ENCODE results near the gene KLHDC7B. TPM values are rescaled to one million over a fixed set of nuclear protein-coding genes. Genes with fewer than 3 reads are reported as not detected.

The KLHDC7B gene
- total RNA-seq, 1 donor from 2014 or later: not detected

DNA sequence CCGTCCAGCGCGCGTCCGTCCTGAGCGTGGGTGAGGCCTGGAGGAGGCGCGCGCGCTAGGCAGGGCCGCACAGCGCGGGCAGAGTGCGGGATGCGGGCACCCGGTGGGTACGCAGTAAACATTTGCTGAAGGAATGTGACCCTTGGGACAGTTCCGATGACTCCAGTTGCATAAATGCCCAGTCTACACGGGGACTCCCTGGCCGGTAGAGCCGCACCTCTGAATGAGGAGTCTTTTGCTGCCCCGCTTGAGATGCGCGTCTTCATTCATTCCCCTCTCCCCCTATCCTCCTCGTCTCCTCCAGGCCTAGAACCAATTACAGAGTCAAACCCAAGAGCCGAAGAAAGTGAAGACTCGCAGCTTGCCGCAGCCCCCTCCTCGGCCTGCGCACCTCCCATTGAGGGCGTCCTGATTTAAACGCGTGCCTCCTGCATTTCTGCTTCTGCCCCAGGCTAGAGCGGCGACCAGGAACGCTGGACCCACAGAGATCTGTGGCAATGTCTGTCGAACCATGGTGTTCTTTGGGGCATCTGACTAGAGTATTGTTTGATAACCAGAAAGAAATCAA is 37.7 kb downstream of the KLHDC7B start:
- H3K27me3 ChIP-seq (ENCODE audit: control insufficient read depth in 3 of 3, insufficient read depth in 3 of 3, low read length in 3 of 3): no peaks in the 10 kb centered on the region

DNA sequence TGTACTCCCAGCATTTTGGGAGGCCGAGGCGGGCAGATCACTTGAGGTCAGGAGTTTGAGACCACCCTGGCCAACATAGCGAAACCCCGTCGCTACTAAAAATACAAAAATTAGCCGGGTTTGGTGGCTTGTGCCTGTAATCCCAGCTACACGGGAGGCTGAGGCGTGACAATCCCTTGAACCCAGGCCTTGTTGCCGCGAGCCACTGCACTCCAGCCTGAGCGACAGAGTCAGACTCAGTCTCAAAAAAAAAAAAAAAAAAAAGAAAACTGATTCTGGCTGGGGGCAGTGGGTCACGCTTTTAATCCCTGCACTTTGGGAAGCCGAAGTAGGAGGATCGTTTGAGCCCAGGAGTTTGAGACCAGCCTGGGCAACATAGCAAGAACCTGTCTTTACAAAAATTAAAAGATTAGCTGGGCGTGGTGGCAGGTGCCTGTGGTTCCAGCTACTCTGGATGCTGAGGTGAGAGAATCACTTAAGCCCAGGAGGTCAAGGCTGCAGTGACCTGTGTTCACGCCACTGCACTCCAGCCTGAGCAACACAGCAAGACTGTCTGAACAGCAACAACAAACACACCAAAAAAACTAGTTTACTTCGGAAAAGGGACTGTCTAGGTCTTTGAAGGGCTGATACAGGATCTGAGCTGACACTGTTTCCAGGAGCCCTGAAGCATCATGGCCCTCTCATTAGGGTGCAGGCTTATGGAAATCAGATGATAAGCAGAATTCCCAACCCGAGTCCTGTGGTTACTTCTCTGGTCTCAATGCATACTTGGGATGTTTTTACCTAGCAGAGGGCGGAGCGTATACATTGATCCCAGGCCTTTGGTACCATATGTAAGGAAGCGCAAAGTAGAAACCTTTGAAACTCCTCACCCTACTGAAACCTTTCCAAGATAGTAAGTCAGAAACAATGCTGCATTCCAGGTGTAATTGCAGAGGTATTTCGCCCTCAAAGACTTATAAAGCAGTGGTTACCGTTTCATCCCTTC is 38.7 kb downstream of the KLHDC7B start:
- H3K4me1 ChIP-seq (ENCODE audit: control insufficient read depth in 3 of 3, insufficient read depth in 3 of 3, low read length in 3 of 3): peaks cover 19 to 35% (median 29%) of the 10 kb centered on the region in 3 donors
- no peak overlapping the region for H3K4me3 ChIP-seq (ENCODE audit: low read length in 3 of 3)
- peak overlapping the region in 1 of 3 donors; percentile 79 for H3K9ac ChIP-seq (ENCODE audit: low read depth in 1 of 3, low read length in 3 of 3)
- H3K36me3 ChIP-seq (ENCODE audit: control insufficient read depth in 3 of 3, insufficient read depth in 3 of 3, low read length in 3 of 3): peaks cover under 1 to 17% (median 13%) of the 10 kb centered on the region in 3 donors
- no peaks in the 10 kb centered on the region for H3K27me3 ChIP-seq (ENCODE audit: control insufficient read depth in 3 of 3, insufficient read depth in 3 of 3, low read length in 3 of 3)
- H3K9me3 ChIP-seq (ENCODE audit: control insufficient read depth in 3 of 3, low read length in 3 of 3): no peaks in the 10 kb centered on the region
- H3K27ac ChIP-seq (ENCODE audit: low read depth, low read length): no peak overlapping the region

More for the DNA sequence above, 37.7 kb downstream of the KLHDC7B start:
- peak overlapping the region; percentile 79 to 86 (median 85) for H3K9ac ChIP-seq (ENCODE audit: low read depth in 1 of 3, low read length in 3 of 3)
- H3K36me3 ChIP-seq (ENCODE audit: control insufficient read depth in 3 of 3, insufficient read depth in 3 of 3, low read length in 3 of 3): peaks cover 3 to 21% (median 13%) of the 10 kb centered on the region in 3 donors
- H3K4me1 ChIP-seq (ENCODE audit: control insufficient read depth in 3 of 3, insufficient read depth in 3 of 3, low read length in 3 of 3): peaks cover 29 to 45% (median 40%) of the 10 kb centered on the region in 3 donors
- H3K4me3 ChIP-seq (ENCODE audit: low read length in 3 of 3): peak overlapping the region; percentile 85 to 88 (median 87)
- no peaks in the 10 kb centered on the region for H3K9me3 ChIP-seq (ENCODE audit: control insufficient read depth in 3 of 3, low read length in 3 of 3)
- peak overlapping the region; percentile 98 for H3K27ac ChIP-seq (ENCODE audit: low read depth, low read length)

- no peak overlapping the region for H3K4me3 ChIP-seq (ENCODE audit: low read length in 3 of 3)
- H3K36me3 ChIP-seq (ENCODE audit: control insufficient read depth in 3 of 3, insufficient read depth in 3 of 3, low read length in 3 of 3): peaks cover 0 to 10% (median 8%) of the 10 kb centered on the region in 3 donors
- no peaks in the 10 kb centered on the region for H3K9me3 ChIP-seq (ENCODE audit: control insufficient read depth in 3 of 3, low read length in 3 of 3)
- H3K9ac ChIP-seq (ENCODE audit: low read depth in 1 of 3, low read length in 3 of 3): no peak overlapping the region
- H3K27me3 ChIP-seq (ENCODE audit: control insufficient read depth in 3 of 3, insufficient read depth in 3 of 3, low read length in 3 of 3): no peaks in the 10 kb centered on the region
- peaks cover 18 to 26% (median 21%) of the 10 kb centered on the region in 3 donors for H3K4me1 ChIP-seq (ENCODE audit: control insufficient read depth in 3 of 3, insufficient read depth in 3 of 3, low read length in 3 of 3)
- no peak overlapping the region for H3K27ac ChIP-seq (ENCODE audit: low read depth, low read length)
Observed at GRCh38 chr22:50585238-50585637, 39.5 kb downstream of the KLHDC7B start.

DNA sequence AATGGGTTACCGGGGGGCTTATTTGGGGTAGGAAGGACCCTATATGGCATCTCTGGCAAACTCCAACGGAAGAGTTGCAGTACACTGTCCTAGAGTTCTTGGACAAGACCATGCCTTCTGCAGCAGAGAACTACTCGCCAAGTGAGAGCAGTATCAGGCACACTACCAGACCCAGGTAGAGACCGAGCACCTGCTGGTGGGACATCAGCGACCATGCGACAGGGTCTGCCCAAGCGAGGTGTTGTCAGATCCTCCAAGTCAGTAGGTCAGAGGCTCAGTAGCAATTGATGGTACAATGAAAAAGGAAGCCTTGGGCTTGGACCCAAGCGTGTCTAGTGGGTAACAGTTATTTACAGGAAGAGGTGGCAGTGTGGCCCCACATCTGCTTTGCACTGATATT is 40.1 kb downstream of the KLHDC7B start:
- Histone ChIP-seq H3K9ac (ENCODE audit: low read depth in 1 of 3, low read length in 3 of 3) (no peak overlapping the region), H3K4me1 (ENCODE audit: control insufficient read depth in 3 of 3, insufficient read depth in 3 of 3, low read length in 3 of 3) (peaks cover 18 to 22% (median 19%) of the 10 kb centered on the region in 3 donors), H3K27ac (ENCODE audit: low read depth, low read length) (no peak overlapping the region), H3K4me3 (ENCODE audit: low read length in 3 of 3) (no peak overlapping the region), H3K9me3 (ENCODE audit: control insufficient read depth in 3 of 3, low read length in 3 of 3) (no peaks in the 10 kb centered on the region), H3K27me3 (ENCODE audit: control insufficient read depth in 3 of 3, insufficient read depth in 3 of 3, low read length in 3 of 3) (no peaks in the 10 kb centered on the region), H3K36me3 (ENCODE audit: control insufficient read depth in 3 of 3, insufficient read depth in 3 of 3, low read length in 3 of 3) (peaks cover 0 to 7% (median 5%) of the 10 kb centered on the region in 3 donors)

- no peaks in the 10 kb centered on the region for H3K9me3 ChIP-seq (ENCODE audit: control insufficient read depth in 3 of 3, low read length in 3 of 3)
- H3K4me1 ChIP-seq (ENCODE audit: control insufficient read depth in 3 of 3, insufficient read depth in 3 of 3, low read length in 3 of 3): peaks cover 13 to 16% (median 15%) of the 10 kb centered on the region in 3 donors
- H3K27ac ChIP-seq (ENCODE audit: low read depth, low read length): no peak overlapping the region
- H3K27me3 ChIP-seq (ENCODE audit: control insufficient read depth in 3 of 3, insufficient read depth in 3 of 3, low read length in 3 of 3): no peaks in the 10 kb centered on the region
- peaks cover 0 to 2% (median under 1%) of the 10 kb centered on the region in 3 donors for H3K36me3 ChIP-seq (ENCODE audit: control insufficient read depth in 3 of 3, insufficient read depth in 3 of 3, low read length in 3 of 3)
- no peak overlapping the region for H3K9ac ChIP-seq (ENCODE audit: low read depth in 1 of 3, low read length in 3 of 3)
- no peak overlapping the region for H3K4me3 ChIP-seq (ENCODE audit: low read length in 3 of 3)
Observed at GRCh38 chr22:50586416-50586815, 40.7 kb downstream of the KLHDC7B start.

GRCh38 chr22:50587407-50587806 is 41.7 kb downstream of the KLHDC7B start:
- H3K27ac ChIP-seq (ENCODE audit: low read depth, low read length): no peak overlapping the region
- no peaks in the 10 kb centered on the region for H3K36me3 ChIP-seq (ENCODE audit: control insufficient read depth in 3 of 3, insufficient read depth in 3 of 3, low read length in 3 of 3)
- no peaks in the 10 kb centered on the region for H3K9me3 ChIP-seq (ENCODE audit: control insufficient read depth in 3 of 3, low read length in 3 of 3)
- no peak overlapping the region for H3K4me3 ChIP-seq (ENCODE audit: low read length in 3 of 3)
- peaks cover 8 to 9% (median 8%) of the 10 kb centered on the region in 3 donors for H3K4me1 ChIP-seq (ENCODE audit: control insufficient read depth in 3 of 3, insufficient read depth in 3 of 3, low read length in 3 of 3)
- H3K27me3 ChIP-seq (ENCODE audit: control insufficient read depth in 3 of 3, insufficient read depth in 3 of 3, low read length in 3 of 3): no peaks in the 10 kb centered on the region
- no peak overlapping the region for H3K9ac ChIP-seq (ENCODE audit: low read depth in 1 of 3, low read length in 3 of 3)

- H3K36me3 ChIP-seq (ENCODE audit: control insufficient read depth in 3 of 3, insufficient read depth in 3 of 3, low read length in 3 of 3): no peaks in the 10 kb centered on the region
Observed at GRCh38 chr22:50595189-50595588, 49.5 kb downstream of the KLHDC7B start.

GRCh38 chr22:50597097-50597496 is 51.4 kb downstream of the KLHDC7B start:
- H3K36me3 ChIP-seq (ENCODE audit: control insufficient read depth in 3 of 3, insufficient read depth in 3 of 3, low read length in 3 of 3): no peaks in the 10 kb centered on the region
- H3K4me3 ChIP-seq (ENCODE audit: low read length in 3 of 3): no peak overlapping the region
- H3K27ac ChIP-seq (ENCODE audit: low read depth, low read length): no peak overlapping the region
- H3K27me3 ChIP-seq (ENCODE audit: control insufficient read depth in 3 of 3, insufficient read depth in 3 of 3, low read length in 3 of 3): peaks cover 18 to 27% (median 19%) of the 10 kb centered on the region in 3 donors
- no peaks in the 10 kb centered on the region for H3K9me3 ChIP-seq (ENCODE audit: control insufficient read depth in 3 of 3, low read length in 3 of 3)
- H3K9ac ChIP-seq (ENCODE audit: low read depth in 1 of 3, low read length in 3 of 3): no peak overlapping the region
- peaks cover 0 to 2% (median 0%) of the 10 kb centered on the region in 3 donors for H3K4me1 ChIP-seq (ENCODE audit: control insufficient read depth in 3 of 3, insufficient read depth in 3 of 3, low read length in 3 of 3)

More at GRCh38 chr22:50595189-50595588, 49.5 kb downstream of the KLHDC7B start:
- Histone ChIP-seq H3K4me3 (ENCODE audit: low read length in 3 of 3) (no peak overlapping the region), H3K27ac (ENCODE audit: low read depth, low read length) (no peak overlapping the region), H3K9me3 (ENCODE audit: control insufficient read depth in 3 of 3, low read length in 3 of 3) (no peaks in the 10 kb centered on the region), H3K9ac (ENCODE audit: low read depth in 1 of 3, low read length in 3 of 3) (no peak overlapping the region), H3K27me3 (ENCODE audit: control insufficient read depth in 3 of 3, insufficient read depth in 3 of 3, low read length in 3 of 3) (peaks cover 10 to 15% (median 11%) of the 10 kb centered on the region in 3 donors), H3K4me1 (ENCODE audit: control insufficient read depth in 3 of 3, insufficient read depth in 3 of 3, low read length in 3 of 3) (peaks cover 0 to 2% (median 0%) of the 10 kb centered on the region in 3 donors)

GRCh38 chr22:50599816-50600455 is 54.2 kb downstream of the KLHDC7B start:
- H3K27me3 ChIP-seq (ENCODE audit: control insufficient read depth in 3 of 3, insufficient read depth in 3 of 3, low read length in 3 of 3): peaks cover 33 to 52% (median 44%) of the 10 kb centered on the region in 3 donors
- no peaks in the 10 kb centered on the region for H3K9me3 ChIP-seq (ENCODE audit: control insufficient read depth in 3 of 3, low read length in 3 of 3)

More at GRCh38 chr22:50599816-50600455, 54.2 kb downstream of the KLHDC7B start:
- Histone ChIP-seq H3K4me1 (ENCODE audit: control insufficient read depth in 3 of 3, insufficient read depth in 3 of 3, low read length in 3 of 3) (peaks cover 0 to 2% (median 0%) of the 10 kb centered on the region in 3 donors), H3K36me3 (ENCODE audit: control insufficient read depth in 3 of 3, insufficient read depth in 3 of 3, low read length in 3 of 3) (no peaks in the 10 kb centered on the region), H3K4me3 (ENCODE audit: low read length in 3 of 3) (no peak overlapping the region), H3K27ac (ENCODE audit: low read depth, low read length) (no peak overlapping the region), H3K9ac (ENCODE audit: low read depth in 1 of 3, low read length in 3 of 3) (no peak overlapping the region)

All from skeletal muscle tissue (tissue), 4 donors.